ENCODE results near the gene NEURL4. TPM values are rescaled to one million over a fixed set of nuclear protein-coding genes. Genes with fewer than 3 reads are reported as not detected.

NEURL4 gene
- total RNA-seq, 4 donors from 2014 or later, result 27.8 to 109 (median 35.0) TPM

DNA sequence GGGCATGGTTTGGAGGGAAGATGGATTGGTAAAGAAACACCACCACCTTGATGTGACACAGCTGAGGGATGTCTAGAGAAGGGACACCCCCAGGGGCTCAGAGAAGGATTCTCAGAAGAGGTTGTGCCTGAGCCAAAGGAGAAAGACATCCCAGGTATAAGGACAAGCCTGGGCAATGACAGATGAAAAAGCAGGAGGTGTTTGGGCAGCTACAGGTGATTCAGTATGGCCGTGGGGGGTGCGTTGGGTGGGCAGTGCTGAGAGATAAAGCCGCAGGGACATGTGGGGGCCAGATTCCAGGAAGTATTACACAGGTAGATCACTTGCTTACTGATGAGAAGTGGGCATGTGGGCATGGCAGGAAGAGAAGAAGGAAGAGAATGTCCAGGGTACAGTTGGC, 32.8 kb upstream of the NEURL4 start:
- H3K4me3 ChIP-seq, result no peak overlapping the region
- H3K9me3 ChIP-seq, result no peaks in the 10 kb centered on the region
- no peak for DNase-seq
- no peaks in the 10 kb centered on the region for H3K4me1 ChIP-seq
- no peaks in the 10 kb centered on the region for H3K36me3 ChIP-seq
- in situ Hi-C loops (cut with MboI; ENCODE audit: low pct_ligation_motif_present in 1 of 4, low pct_unique_long_range_greater_than_20kb in 1 of 4, low sequenced_read_pairs in 3 of 4) (loop anchor here in 1 of 4 donors (10.0 kb wide), 1 partner anchor 73 kb away; the partner anchor contains the start of genes FGF11 and TMEM102), intact Hi-C loops (cut with DNase I; ENCODE audit: low total_unique reads) (no loop called here)
- no peak overlapping the region for H3K27ac ChIP-seq
- TF ChIP-seq EP300 (IDR thresholded peaks at IDR 0.05; ENCODE audit: low read depth) (no peak), POLR2AphosphoS5 (IDR thresholded peaks at IDR 0.05) (no peak), POLR2A (IDR thresholded peaks at IDR 0.05) (no peak)
- TF ChIP-seq, protein P1, sequence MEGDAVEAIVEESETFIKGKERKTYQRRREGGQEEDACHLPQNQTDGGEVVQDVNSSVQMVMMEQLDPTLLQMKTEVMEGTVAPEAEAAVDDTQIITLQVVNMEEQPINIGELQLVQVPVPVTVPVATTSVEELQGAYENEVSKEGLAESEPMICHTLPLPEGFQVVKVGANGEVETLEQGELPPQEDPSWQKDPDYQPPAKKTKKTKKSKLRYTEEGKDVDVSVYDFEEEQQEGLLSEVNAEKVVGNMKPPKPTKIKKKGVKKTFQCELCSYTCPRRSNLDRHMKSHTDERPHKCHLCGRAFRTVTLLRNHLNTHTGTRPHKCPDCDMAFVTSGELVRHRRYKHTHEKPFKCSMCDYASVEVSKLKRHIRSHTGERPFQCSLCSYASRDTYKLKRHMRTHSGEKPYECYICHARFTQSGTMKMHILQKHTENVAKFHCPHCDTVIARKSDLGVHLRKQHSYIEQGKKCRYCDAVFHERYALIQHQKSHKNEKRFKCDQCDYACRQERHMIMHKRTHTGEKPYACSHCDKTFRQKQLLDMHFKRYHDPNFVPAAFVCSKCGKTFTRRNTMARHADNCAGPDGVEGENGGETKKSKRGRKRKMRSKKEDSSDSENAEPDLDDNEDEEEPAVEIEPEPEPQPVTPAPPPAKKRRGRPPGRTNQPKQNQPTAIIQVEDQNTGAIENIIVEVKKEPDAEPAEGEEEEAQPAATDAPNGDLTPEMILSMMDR (IDR thresholded peaks at IDR 0.05), result no peak
- no peaks in the 10 kb centered on the region for H3K27me3 ChIP-seq
- 34% methylated on average over 3 of the region's 3 CpGs; no CpG with 5 or more reads in 1 of the 2 donors for WGBS, 2 donors (ENCODE audit: low coverage in 1 of 2)

GRCh38 chr17:7357381-7357780, 28.2 kb upstream of the NEURL4 start:
- H3K9me3 ChIP-seq, result no peaks in the 10 kb centered on the region
- no peak for TF ChIP-seq POLR2AphosphoS5 (IDR thresholded peaks at IDR 0.05)
- TF ChIP-seq, protein P1 (IDR thresholded peaks at IDR 0.05), result no peak
- TF ChIP-seq EP300 (IDR thresholded peaks at IDR 0.05; ENCODE audit: low read depth), result no peak
- no peak for TF ChIP-seq POLR2A (IDR thresholded peaks at IDR 0.05)
- intact Hi-C loops (cut with DNase I; ENCODE audit: low total_unique reads) (loop anchor here (10.0 kb wide), 1 partner anchor 197 kb away; the partner anchor contains the start of gene TNFSF13), in situ Hi-C loops (cut with MboI; ENCODE audit: low pct_ligation_motif_present in 1 of 4, low pct_unique_long_range_greater_than_20kb in 1 of 4, low sequenced_read_pairs in 3 of 4) (loop anchor here in 1 of 4 donors (10.0 kb wide), 1 partner anchor 77 kb away; the partner anchor contains the start of genes FGF11 and TMEM102)
- no peak for DNase-seq
- H3K4me1 ChIP-seq, result peaks cover 7 to 38% (median 18%) of the 10 kb centered on the region in 4 donors
- H3K27me3 ChIP-seq, result no peaks in the 10 kb centered on the region
- peak overlapping the region in 3 of 4 donors; percentile 22 to 61 (median 55) for H3K27ac ChIP-seq
- 63 to 78% methylated on average over 1 to 2 of the region's 2 CpGs for WGBS, 2 donors (ENCODE audit: low coverage in 1 of 2)
- no peaks in the 10 kb centered on the region for H3K36me3 ChIP-seq
- H3K4me3 ChIP-seq, result no peak overlapping the region

DNA sequence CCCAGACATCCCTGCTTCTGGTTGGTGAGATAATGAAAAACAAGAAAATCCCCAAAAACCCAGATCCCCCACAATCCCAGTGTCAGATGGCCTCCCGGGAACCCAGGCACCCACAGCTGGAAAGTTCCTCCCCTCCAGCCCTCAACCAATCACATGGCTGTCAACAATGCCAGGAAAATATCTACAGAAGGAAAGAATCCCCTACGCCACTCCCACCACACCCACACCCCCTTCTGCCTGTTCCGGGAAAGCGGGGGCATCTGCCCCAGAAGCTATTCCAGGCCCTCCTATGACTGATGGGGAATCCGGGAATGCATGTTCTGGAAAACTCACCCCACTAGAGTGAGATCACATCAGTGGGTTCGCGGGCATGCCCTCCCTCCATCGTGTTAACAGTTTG, 27.6 kb upstream of the NEURL4 start:
- peak; percentile 13 for DNase-seq
- TF ChIP-seq, protein P1 (IDR thresholded peaks at IDR 0.05), result no peak
- TF ChIP-seq EP300 (IDR thresholded peaks at IDR 0.05; ENCODE audit: low read depth) (no peak), POLR2AphosphoS5 (IDR thresholded peaks at IDR 0.05) (peak in 1 of 3 donors; percentile 8), POLR2A (IDR thresholded peaks at IDR 0.05) (no peak)
- Histone ChIP-seq H3K4me3 (no peak overlapping the region), H3K27me3 (no peaks in the 10 kb centered on the region), H3K36me3 (no peaks in the 10 kb centered on the region), H3K27ac (peak overlapping the region; percentile 22 to 61 (median 39)), H3K9me3 (no peaks in the 10 kb centered on the region), H3K4me1 (peaks cover 7 to 40% (median 20%) of the 10 kb centered on the region in 4 donors)
- in situ Hi-C loops (cut with MboI; ENCODE audit: low pct_ligation_motif_present in 1 of 4, low pct_unique_long_range_greater_than_20kb in 1 of 4, low sequenced_read_pairs in 3 of 4) (loop anchor here in 1 of 4 donors (10.0 kb wide), 1 partner anchor 78 kb away; the partner anchor contains the start of genes FGF11 and TMEM102), intact Hi-C loops (cut with DNase I; ENCODE audit: low total_unique reads) (loop anchor here (1.0 to 10.0 kb wide), 2 partner anchors 81 to 198 kb away; partner anchors contain the start of gene TNFSF13)
- WGBS, 2 donors (ENCODE audit: low coverage in 1 of 2), result 60% methylated on average over 8 of the region's 8 CpGs; no CpG with 5 or more reads in 1 of the 2 donors

DNA sequence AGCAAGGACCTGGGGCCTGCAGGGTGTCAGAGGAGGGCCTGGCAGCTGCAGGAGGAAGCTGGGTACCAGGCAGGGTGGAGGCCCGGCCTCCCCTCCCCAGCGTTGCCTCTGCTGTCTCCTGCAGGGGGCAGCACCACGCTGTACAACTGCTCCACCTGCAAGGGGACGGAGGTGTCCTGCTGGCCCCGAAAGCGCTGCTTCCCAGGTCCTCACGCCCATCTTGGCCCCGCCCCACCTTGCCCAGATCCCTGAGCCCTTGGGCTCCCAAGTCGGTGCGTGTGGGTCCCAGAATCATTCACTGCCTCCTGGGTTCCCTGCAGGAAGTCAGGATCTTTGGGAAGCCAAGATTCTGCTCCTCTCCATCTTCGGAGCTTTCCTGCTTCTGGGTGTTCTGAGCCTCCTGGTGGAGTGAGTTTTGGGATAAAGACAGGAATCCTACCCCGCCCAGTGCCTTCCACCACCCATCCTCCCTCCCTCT, 27.0 kb upstream of the NEURL4 start:
- TF ChIP-seq POLR2AphosphoS5 (IDR thresholded peaks at IDR 0.05), result peak in 1 of 3 donors; percentile 25
- TF ChIP-seq, protein P1 (IDR thresholded peaks at IDR 0.05), result peak; percentile 89 to 94 (median 90)
- TF ChIP-seq EP300 (IDR thresholded peaks at IDR 0.05; ENCODE audit: low read depth), result no peak
- no peak overlapping the region for H3K4me3 ChIP-seq
- H3K27me3 ChIP-seq, result no peaks in the 10 kb centered on the region
- no peaks in the 10 kb centered on the region for H3K9me3 ChIP-seq
- peak overlapping the region; percentile 22 to 61 (median 39) for H3K27ac ChIP-seq
- no peaks in the 10 kb centered on the region for H3K36me3 ChIP-seq
- WGBS, 2 donors (ENCODE audit: low coverage in 1 of 2), result 6 to 7% methylated on average over 6 to 12 of the region's 12 CpGs
- peaks cover 7 to 41% (median 21%) of the 10 kb centered on the region in 4 donors for H3K4me1 ChIP-seq
- in situ Hi-C loops (cut with MboI; ENCODE audit: low pct_ligation_motif_present in 1 of 4, low pct_unique_long_range_greater_than_20kb in 1 of 4, low sequenced_read_pairs in 3 of 4) (loop anchor here in 1 of 4 donors (10.0 kb wide), 1 partner anchor 79 kb away; the partner anchor contains the start of genes FGF11 and TMEM102), intact Hi-C loops (cut with DNase I; ENCODE audit: low total_unique reads) (loop anchor here (1.0 to 10.0 kb wide), 2 partner anchors 81 to 199 kb away; partner anchors contain the start of gene TNFSF13)
- DNase-seq, result peak; percentile 91
